K562 (cell line): ENCODE measurements around the gene GFI1B. TPM values are rescaled to one million over a fixed set of nuclear protein-coding genes. Genes with fewer than 3 reads are reported as not detected.
A peak's percentile ranks its signal among the peaks of the same experiment; 100 is the strongest.

ENCODE experiments used
- ATAC-seq: fragments of 200-7000 bp; cut with Tn5 transposase; 3 replicates; pipeline ENCODE4 v1.9.1; 2020; ENCODE audit warnings: moderate library complexity
- BruUV-seq: library from RNA; stranded (reverse); fragments of 400-500 nt; replicated peaks from 2 replicates; lab custom pipeline; 2021; lab: Mats Ljungman, UMichigan
- CTCF ChIA-PET: fragments of 300-600 bp; formaldehyde crosslinking; extraction: SDS; loops from one replicate; lab custom pipeline; 2021; ENCODE audit warnings: low intra/inter-chr PET ratio; lab: Yijun Ruan, JAX
- POLR2A ChIA-PET: fragments of 300-600, 350-650 bp; sonication (Branson Sonifier 250); formaldehyde crosslinking; extraction: SDS; loops from one replicate; lab custom pipeline; 2021; ENCODE audit warnings: antibody characterized with exemption, inconsistent platforms; lab: Yijun Ruan, JAX
- DNase-seq, 4 experiments: peaks; one replicate each; pipeline versions ENCODE4 v3.0.0 to v3.0.0-alpha.2; 2011 to 2018; ENCODE audit warnings: low spot score in 3 of 4, mixed read lengths in 3 of 4; ENCODE audit errors: extremely low read depth in 1 of 4
- FAIRE-seq: peaks from 2 replicates; lab custom pipeline; 2011; peaks lifted over from hg19 to GRCh38; lab: Jason Lieb, UNC
- H2AFZ ChIP-seq: 2 replicates; pipeline ENCODE4 v1.6.0; 2011; ENCODE audit warnings: low read depth, low read length, control low read depth, inconsistent platforms
- H3K27ac ChIP-seq: fragments of 200-600 bp; 3 replicates; pipeline ENCODE4 v1.8.0; 2011; ENCODE audit warnings: low read depth, mild to moderate bottlenecking, control low read depth, inconsistent platforms, low read length, moderate library complexity, mixed read lengths; ENCODE audit errors: extremely low read depth
- H3K27me3 ChIP-seq, 2 experiments: fragments of 300-600 bp in 1 of 2; 2 replicates in 1 of 2; 3 replicates in 1 of 2; pipeline versions ENCODE4 v1.6.0 to v1.8.0; 2011; ENCODE audit warnings: inconsistent platforms in 2 of 2, low read length in 2 of 2, mild to moderate bottlenecking in 1 of 2, mixed read lengths in 1 of 2, moderate library complexity in 1 of 2; ENCODE audit not compliant: control insufficient read depth in 2 of 2, insufficient read depth in 2 of 2
- H3K36me3 ChIP-seq: fragments of 300-600 bp; 3 replicates; pipeline ENCODE4 v1.8.0; 2011; ENCODE audit warnings: mild to moderate bottlenecking, low read length, inconsistent platforms; ENCODE audit not compliant: control insufficient read depth, insufficient read depth
- H3K4me1 ChIP-seq, 2 experiments: fragments of 200-600 bp in 1 of 2; replicated peaks in 1 of 2; 2 replicates in 1 of 2; 3 replicates in 1 of 2; pipeline versions ENCODE4 v1.5.1 to v1.8.0; 2011; ENCODE audit warnings: inconsistent platforms in 2 of 2, low read length in 2 of 2, mild to moderate bottlenecking in 1 of 2, mixed read lengths in 1 of 2, moderate library complexity in 1 of 2; ENCODE audit not compliant: control insufficient read depth in 2 of 2, insufficient read depth in 2 of 2
- H3K4me2 ChIP-seq: 2 replicates; pipeline ENCODE4 v1.6.1; 2011; ENCODE audit warnings: low read length, control low read depth, inconsistent platforms, mixed read lengths; ENCODE audit not compliant: insufficient read depth
- H3K4me3 ChIP-seq: fragments of 200-600 bp; sonication (generic), shearing (Covaris generic); 2 replicates; pipeline ENCODE4 v1.5.1; 2016; ENCODE audit warnings: control low read depth, inconsistent platforms
- H3K79me2 ChIP-seq: fragments of 200-600 bp; 3 replicates; pipeline ENCODE4 v1.8.0; 2011; ENCODE audit warnings: low read length, inconsistent platforms; ENCODE audit not compliant: control insufficient read depth, insufficient read depth
- H3K9ac ChIP-seq, 2 experiments: 2 replicates each; pipeline versions ENCODE4 v1.6.0 to v1.6.1; 2011; ENCODE audit warnings: low read depth in 2 of 2, low read length in 2 of 2, control low read depth in 1 of 2, inconsistent platforms in 1 of 2, mild to moderate bottlenecking in 1 of 2, mixed read lengths in 1 of 2; ENCODE audit not compliant: insufficient read depth in 1 of 2
- H3K9me1 ChIP-seq: one replicate; pipeline ENCODE4 v1.6.0; 2011; ENCODE audit warnings: inconsistent platforms, mild to moderate bottlenecking, low read length, moderate library complexity; ENCODE audit not compliant: control insufficient read depth, insufficient read depth
- H3K9me3 ChIP-seq: replicated peaks from 2 replicates; pipeline ENCODE4 v1.5.1; 2011; ENCODE audit warnings: low read depth, low read length, inconsistent platforms; ENCODE audit not compliant: control insufficient read depth, insufficient read depth
- H4K20me1 ChIP-seq: replicated peaks from 2 replicates; pipeline ENCODE4 v1.6.1; 2011; ENCODE audit warnings: low read length, inconsistent platforms, mixed read lengths; ENCODE audit not compliant: control insufficient read depth, insufficient read depth
- ARID1B ChIP-seq: fragments of 450-650 bp; IDR thresholded peaks from 2 replicates; pipeline ENCODE4 v1.6.1; 2016; ENCODE audit warnings: antibody characterized with exemption, mild to moderate bottlenecking, inconsistent platforms
- CREB1 ChIP-seq, 2 experiments: sonication (generic) in 1 of 2; formaldehyde crosslinking in 1 of 2; IDR thresholded peaks; 2 replicates each; pipeline versions ENCODE4 v1.6.1 to v1.8.0; 2012 to 2022; ENCODE audit warnings: inconsistent platforms in 1 of 2, mild to moderate bottlenecking in 1 of 2, missing genetic modification reagents in 1 of 2, moderate library complexity in 1 of 2
- E2F4 ChIP-seq: sonication (generic); formaldehyde crosslinking; IDR thresholded peaks from 2 replicates; pipeline ENCODE4 v1.8.0; 2022; ENCODE audit warnings: mild to moderate bottlenecking, low read depth, missing genetic modification reagents
- GTF2A2 ChIP-seq: IDR thresholded peaks from 2 replicates; pipeline ENCODE4 v1.6.1; 2016; ENCODE audit warnings: mild to moderate bottlenecking, missing genetic modification characterization, missing compliant biosample characterization
- GTF2E2 ChIP-seq: fragments of 200-800 bp; sonication (Bioruptor generic); IDR thresholded peaks from 2 replicates; pipeline ENCODE4 v1.6.1; 2016; ENCODE audit warnings: missing genetic modification characterization, missing compliant biosample characterization
- ILK ChIP-seq: fragments of 450-650 bp; IDR thresholded peaks from 2 replicates; pipeline ENCODE4 v1.6.1; 2016; ENCODE audit warnings: missing genetic modification characterization, low read depth, mild to moderate bottlenecking, missing compliant biosample characterization, moderate library complexity, borderline replicate concordance
- SP1 ChIP-seq: sonication (generic); formaldehyde crosslinking; IDR thresholded peaks from 2 replicates; pipeline ENCODE4 v1.8.1; 2022; ENCODE audit warnings: mild to moderate bottlenecking, missing genetic modification reagents
- TAF1 ChIP-seq: IDR thresholded peaks from 2 replicates; pipeline ENCODE4 v1.6.1; 2011; ENCODE audit warnings: mild to moderate bottlenecking, low read length, moderate library complexity; ENCODE audit not compliant: insufficient read depth, control insufficient read depth, severe bottlenecking; ENCODE audit errors: extremely low read depth
- ZNF740 ChIP-seq, 3 experiments: fragments of 200-800 bp in 1 of 3; sonication (Bioruptor generic) in 1 of 3; sonication (generic) in 1 of 3; formaldehyde crosslinking in 1 of 3; IDR thresholded peaks; 2 replicates each; pipeline versions ENCODE4 v1.6.1 to v1.8.0; 2016 to 2022; ENCODE audit warnings: mild to moderate bottlenecking in 2 of 3, missing compliant biosample characterization in 2 of 3, missing genetic modification characterization in 2 of 3, missing genetic modification reagents in 1 of 3
- WGBS: fragments of 100-300 bp; shearing (Covaris generic); methylation state at CpG from one replicate; pipeline ENCODE4 v1.1.6; 2016; ENCODE audit warnings: low coverage, mixed read lengths; ENCODE audit not compliant: insufficient coverage; ENCODE audit errors: missing lambda C conversion rate; 5-methylcytosine and 5-hydroxymethylcytosine counted together
- in situ Hi-C: fragments of 300-500 bp; cut with MboI; formaldehyde crosslinking; loops from 4 replicates; pipeline ENCODE4 v1.15.0; 2018; ENCODE audit warnings: inconsistent platforms, mixed read lengths
- intact Hi-C: fragments of 100-400 bp; cut with micrococcal nuclease; formaldehyde crosslinking; loops from 2 replicates; pipeline ENCODE4 v1.14.2; 2022
- polyA plus RNA-seq, 8 experiments: library from polyadenylated mRNA; depleted of rRNA in 4 of 8; stranded (reverse) in 5 of 8; unstranded in 3 of 8; fragments of >200 nt; fragmentation: Nextera tagmentation in 2 of 8; fragmentation: Illumina TruSeq in 1 of 8; extraction: Ambion mirVana in 2 of 8; extraction: Trizol in 1 of 8; gene quantifications; 2 replicates each; pipeline versions ENCODE4 v1.2.1 to v1.2.3, GENCODE V29; 2011 to 2014; ENCODE audit warnings: inconsistent platforms in 1 of 8, missing spikeins in 1 of 8
- total RNA-seq, 7 experiments: library from RNA; depleted of rRNA in 6 of 7; stranded (reverse); fragments of >200 nt in 6 of 7; fragmentation: Illumina TruSeq in 2 of 7; extraction: Trizol in 2 of 7; gene quantifications; 2 replicates each; pipeline versions ENCODE4 v1.2.1 to v1.2.3, GENCODE V29; 2011 to 2021; ENCODE audit warnings: low replicate concordance in 1 of 7
- TF ChIP-seq, protein P1 (sequence below): sonication (generic); formaldehyde crosslinking; IDR thresholded peaks from 2 replicates; pipeline ENCODE4 v1.8.0; 2022; ENCODE audit warnings: mild to moderate bottlenecking, missing genetic modification reagents, borderline replicate concordance
- TF ChIP-seq, protein P2 (sequence below): fragments of 450-650 bp; formaldehyde crosslinking; IDR thresholded peaks from 2 replicates; pipeline ENCODE4 v1.4.0; 2020; ENCODE audit warnings: mild to moderate bottlenecking

Gene GFI1B
- total and polyA plus RNA-seq, 9 of the 15 experiments (the other 6 are each of a cell fraction or from before 2014, with no cell fraction given) = 8.0 to 75.7 (median 34.5) TPM

GRCh38 chr9:132931178-132931735, 47.2 kb upstream of the GFI1B start:
- Histone ChIP-seq H3K79me2 (no peaks in the 10 kb centered on the region), H3K36me3 (peaks cover 25% of the 10 kb centered on the region), H3K9ac (no peak overlapping the region), H3K27me3 (no peaks in the 10 kb centered on the region), H2AFZ (no peak overlapping the region), H3K27ac (no peak overlapping the region), H3K4me1 (no peaks in the 10 kb centered on the region), H4K20me1 (no peaks in the 10 kb centered on the region), H3K9me3 (no peaks in the 10 kb centered on the region), H3K4me2 (no peak overlapping the region; the same call in 1 of the 2 replicates), H3K9me1 (no peaks in the 10 kb centered on the region), H3K4me3 (no peak overlapping the region)
- in situ Hi-C loops = no loop called here
- ChIA-PET CTCF (no interaction called here), POLR2A (interaction anchor here (0.8 to 1.2 kb wide), 3 partner anchors 9 to 96 kb away, joined by 3 read pairs; no protein-coding TSS in a partner anchor)
- WGBS = 52% methylated on average over 9 of the region's 9 CpGs
- ATAC-seq (peak; percentile 51; the same call in 1 of the 3 replicates), FAIRE-seq (no peak), DNase-seq (peak in 1 of 4 experiments; percentile 28)
- intact Hi-C loops = no loop called here
- no TSS peak for BruUV-seq
- TF ChIP-seq GTF2E2 (tag) = no peak
- TF ChIP-seq ARID1B = no peak
- no peak for TF ChIP-seq GTF2A2 (tag)
- TF ChIP-seq, protein P1, sequence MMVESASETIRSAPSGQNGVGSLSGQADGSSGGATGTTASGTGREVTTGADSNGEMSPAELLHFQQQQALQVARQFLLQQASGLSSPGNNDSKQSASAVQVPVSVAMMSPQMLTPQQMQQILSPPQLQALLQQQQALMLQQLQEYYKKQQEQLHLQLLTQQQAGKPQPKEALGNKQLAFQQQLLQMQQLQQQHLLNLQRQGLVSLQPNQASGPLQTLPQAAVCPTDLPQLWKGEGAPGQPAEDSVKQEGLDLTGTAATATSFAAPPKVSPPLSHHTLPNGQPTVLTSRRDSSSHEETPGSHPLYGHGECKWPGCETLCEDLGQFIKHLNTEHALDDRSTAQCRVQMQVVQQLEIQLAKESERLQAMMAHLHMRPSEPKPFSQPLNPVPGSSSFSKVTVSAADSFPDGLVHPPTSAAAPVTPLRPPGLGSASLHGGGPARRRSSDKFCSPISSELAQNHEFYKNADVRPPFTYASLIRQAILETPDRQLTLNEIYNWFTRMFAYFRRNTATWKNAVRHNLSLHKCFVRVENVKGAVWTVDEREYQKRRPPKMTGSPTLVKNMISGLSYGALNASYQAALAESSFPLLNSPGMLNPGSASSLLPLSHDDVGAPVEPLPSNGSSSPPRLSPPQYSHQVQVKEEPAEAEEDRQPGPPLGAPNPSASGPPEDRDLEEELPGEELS (CRISPR knock-in tag) = no peak
- TF ChIP-seq, protein P2, sequence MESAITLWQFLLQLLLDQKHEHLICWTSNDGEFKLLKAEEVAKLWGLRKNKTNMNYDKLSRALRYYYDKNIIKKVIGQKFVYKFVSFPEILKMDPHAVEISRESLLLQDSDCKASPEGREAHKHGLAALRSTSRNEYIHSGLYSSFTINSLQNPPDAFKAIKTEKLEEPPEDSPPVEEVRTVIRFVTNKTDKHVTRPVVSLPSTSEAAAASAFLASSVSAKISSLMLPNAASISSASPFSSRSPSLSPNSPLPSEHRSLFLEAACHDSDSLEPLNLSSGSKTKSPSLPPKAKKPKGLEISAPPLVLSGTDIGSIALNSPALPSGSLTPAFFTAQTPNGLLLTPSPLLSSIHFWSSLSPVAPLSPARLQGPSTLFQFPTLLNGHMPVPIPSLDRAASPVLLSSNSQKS (CRISPR knock-in tag) = no peak
- TF ChIP-seq ZNF740 (CRISPR knock-in tag; IDR thresholded peaks at IDR 0.05) = no peak
- no peak for TF ChIP-seq ZNF740 (tag; IDR thresholded peaks at IDR 0.05)
- TF ChIP-seq CREB1 (IDR thresholded peaks at IDR 0.05) = no peak
- no peak for TF ChIP-seq CREB1 (CRISPR knock-in tag; IDR thresholded peaks at IDR 0.05)
- no peak for TF ChIP-seq SP1 (CRISPR knock-in tag)
- TF ChIP-seq E2F4 (CRISPR knock-in tag) = no peak
- no peak for TF ChIP-seq ILK (tag)
- no peak for TF ChIP-seq TAF1
